GM18868 (cell line): ENCODE results near the gene PFKM.

Experiments used
- ATAC-seq: cut with Tn5 transposase; IDR thresholded peaks from one replicate; pipeline ENCODE4 v1.9.1; 2021; ENCODE audit warnings: mild to moderate bottlenecking, moderate library complexity; ENCODE audit not compliant: unreplicated experiment

Gene PFKM

DNA sequence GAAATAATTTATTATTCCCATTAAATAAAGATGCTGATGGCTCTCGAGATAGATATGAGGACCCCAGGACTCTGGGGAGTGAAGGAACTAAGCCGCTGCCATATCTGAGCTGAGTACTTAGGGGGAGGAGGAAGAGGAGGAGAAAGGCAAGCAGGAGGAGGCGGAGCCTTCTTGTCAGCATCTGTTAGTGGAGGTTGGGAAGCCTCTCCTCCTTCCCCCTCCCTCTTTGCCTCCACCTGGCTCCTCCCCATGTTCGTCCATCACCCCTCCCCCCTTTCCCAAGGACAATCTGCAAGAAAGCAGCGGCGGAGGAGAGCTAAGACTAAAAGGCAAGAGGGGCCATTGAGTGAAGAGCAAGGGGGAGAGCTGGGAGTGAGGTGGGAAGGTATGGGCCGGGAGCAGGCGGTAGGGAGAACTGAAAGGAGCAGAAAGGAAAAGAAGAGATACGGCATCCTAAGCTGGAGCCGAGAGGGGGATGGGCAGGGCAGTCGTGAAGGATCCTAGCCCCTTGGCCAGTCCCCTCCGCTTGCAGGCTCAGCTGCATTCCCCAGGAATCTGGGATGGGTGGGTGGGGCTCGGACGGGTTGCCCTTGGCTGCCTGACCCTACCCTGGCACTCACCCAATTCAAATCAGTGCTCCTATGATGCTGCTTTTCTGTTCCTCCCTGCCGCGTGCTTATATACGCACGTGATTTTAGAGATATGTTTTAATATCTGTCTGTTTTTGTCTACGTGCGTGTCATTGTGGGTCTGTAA lies at the start of gene PFKM:
PFKM (plus strand) TSS at position 287 of the 756 bp plus-strand sequence. CDS start 3,411 bp downstream, outside the sequence.
- ATAC-seq = peak; percentile 100

DNA sequence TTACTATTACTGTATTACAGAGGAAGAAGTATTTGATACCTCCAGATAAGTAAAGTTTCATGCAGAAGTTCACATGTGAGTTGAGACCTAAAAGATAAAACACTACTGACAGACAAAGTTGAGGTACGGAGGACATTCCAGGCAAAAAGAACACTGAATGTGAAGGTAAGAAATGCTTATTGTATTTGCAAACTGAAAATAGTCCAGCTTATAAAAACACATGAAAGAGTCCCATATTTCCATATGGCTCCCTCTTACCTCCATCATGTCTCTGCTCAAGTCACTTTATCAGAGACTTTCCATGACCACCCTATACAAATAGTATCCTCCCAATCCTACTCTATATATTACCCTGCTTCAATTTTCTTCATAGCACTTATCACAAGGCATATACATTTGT lies 49.1 kb upstream of the PFKM start:
- ATAC-seq = no peak

DNA sequence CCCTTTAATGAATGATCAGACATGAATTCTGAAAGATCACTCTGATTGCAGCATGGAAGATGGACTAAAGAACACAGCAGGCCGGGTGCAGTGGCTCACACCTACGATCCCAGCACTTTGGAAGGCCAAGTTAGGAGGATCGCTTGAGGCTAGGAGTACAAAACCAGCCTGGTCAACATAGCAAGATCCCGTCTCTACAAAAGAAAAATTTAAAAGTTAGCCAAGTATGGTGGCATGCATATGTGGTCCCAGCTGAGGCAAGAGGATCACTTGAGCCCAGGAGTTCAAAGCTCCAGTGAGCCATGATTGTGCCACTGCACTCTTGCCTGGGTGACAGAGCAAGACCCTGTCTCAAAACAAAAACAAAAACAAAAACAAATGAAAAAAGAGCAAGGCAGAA lies 48.4 kb upstream of the PFKM start:
- no peak for ATAC-seq

DNA sequence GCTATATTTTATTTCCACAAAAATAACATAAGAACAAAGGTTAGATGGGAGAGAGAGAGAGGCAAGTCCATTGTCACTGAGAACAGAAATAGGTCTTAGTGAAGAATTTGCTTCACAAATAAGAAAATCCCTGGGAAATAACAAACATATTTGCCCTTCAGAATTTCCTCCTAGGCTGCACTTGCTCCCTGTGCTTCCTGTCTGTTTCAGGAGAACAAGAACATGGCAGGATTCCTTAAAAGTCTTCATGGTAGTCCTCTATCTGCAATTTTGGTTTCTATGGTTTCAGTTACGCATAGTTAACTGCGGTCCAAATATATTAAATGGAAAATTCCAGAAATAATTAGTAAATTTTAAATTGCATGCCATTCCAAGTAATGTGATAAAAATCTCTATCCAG lies 47.4 kb upstream of the PFKM start:
- ATAC-seq = no peak

- ATAC-seq = no peak
Measured at GRCh38 chr12:48072266-48072665, 46.9 kb upstream of the PFKM start.

GRCh38 chr12:48074266-48074665 lies 44.9 kb upstream of the PFKM start:
- ATAC-seq = no peak

DNA sequence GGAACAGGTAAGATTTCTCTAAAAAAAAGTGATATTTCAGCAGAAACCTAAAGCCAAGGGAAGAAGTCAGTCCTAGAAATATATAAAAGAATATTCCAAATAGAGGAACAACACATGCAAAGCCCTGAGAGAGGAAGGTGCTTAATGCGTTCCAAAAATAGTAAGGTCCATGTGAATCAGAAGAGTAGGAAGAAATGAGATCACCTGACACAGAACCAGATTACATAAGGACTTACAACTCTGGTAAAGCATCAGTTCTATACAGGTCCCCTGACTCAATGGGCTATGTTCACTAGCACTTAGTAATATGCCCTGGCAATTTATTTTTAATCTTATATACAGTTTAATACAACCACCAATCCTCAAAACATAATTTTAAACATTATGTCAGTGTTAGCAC lies 43.3 kb upstream of the PFKM start:
- no peak for ATAC-seq

GRCh38 chr12:48077111-48077510 lies 42.1 kb upstream of the PFKM start:
- ATAC-seq = no peak

GRCh38 chr12:48078901-48079300 lies 40.3 kb upstream of the PFKM start:
- no peak for ATAC-seq

- no peak for ATAC-seq
Measured at GRCh38 chr12:48080285-48080684, 38.9 kb upstream of the PFKM start.

GRCh38 chr12:48080821-48081220 lies 38.3 kb upstream of the PFKM start:
- no peak for ATAC-seq

GRCh38 chr12:48084066-48084465 lies 35.1 kb upstream of the PFKM start:
- ATAC-seq = no peak

- peak; percentile 51 for ATAC-seq
Measured at GRCh38 chr12:48084841-48085460, 34.2 kb upstream of the PFKM start.

- no peak for ATAC-seq
Measured at GRCh38 chr12:48086327-48086726, 32.8 kb upstream of the PFKM start.

DNA sequence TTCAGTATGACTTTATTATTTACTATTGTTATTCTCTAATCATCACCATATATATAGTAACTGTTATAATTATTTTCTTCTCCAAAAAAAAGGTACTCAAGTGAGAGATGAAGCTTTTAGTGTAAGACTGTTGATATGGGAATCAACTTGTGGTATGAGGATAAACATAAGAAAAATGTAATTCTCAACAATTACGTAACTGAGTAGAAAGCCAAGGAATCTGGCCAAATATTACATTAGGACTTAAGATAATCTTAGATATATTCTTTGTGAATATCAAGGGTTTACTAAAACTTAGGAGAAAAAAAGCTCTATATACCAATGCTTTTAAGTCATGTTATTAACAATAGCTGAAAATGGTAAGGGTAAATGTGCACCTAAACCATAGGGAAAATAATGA lies 26.6 kb upstream of the PFKM start:
- ATAC-seq = no peak

- ATAC-seq = no peak
Measured at GRCh38 chr12:48104531-48104930, 14.6 kb upstream of the PFKM start.

GRCh38 chr12:48105321-48105866 lies 13.8 kb upstream of the PFKM start:
- peak; percentile 39 for ATAC-seq

- peak; percentile 64 for ATAC-seq
Measured at GRCh38 chr12:48105867-48106680, 13.1 kb upstream of the PFKM start, which contains the start of gene SENP1. TSS of gene SENP1 (minus strand) at chr12:48106079. CDS start at chr12:48101472, 4,607 bp downstream.

DNA sequence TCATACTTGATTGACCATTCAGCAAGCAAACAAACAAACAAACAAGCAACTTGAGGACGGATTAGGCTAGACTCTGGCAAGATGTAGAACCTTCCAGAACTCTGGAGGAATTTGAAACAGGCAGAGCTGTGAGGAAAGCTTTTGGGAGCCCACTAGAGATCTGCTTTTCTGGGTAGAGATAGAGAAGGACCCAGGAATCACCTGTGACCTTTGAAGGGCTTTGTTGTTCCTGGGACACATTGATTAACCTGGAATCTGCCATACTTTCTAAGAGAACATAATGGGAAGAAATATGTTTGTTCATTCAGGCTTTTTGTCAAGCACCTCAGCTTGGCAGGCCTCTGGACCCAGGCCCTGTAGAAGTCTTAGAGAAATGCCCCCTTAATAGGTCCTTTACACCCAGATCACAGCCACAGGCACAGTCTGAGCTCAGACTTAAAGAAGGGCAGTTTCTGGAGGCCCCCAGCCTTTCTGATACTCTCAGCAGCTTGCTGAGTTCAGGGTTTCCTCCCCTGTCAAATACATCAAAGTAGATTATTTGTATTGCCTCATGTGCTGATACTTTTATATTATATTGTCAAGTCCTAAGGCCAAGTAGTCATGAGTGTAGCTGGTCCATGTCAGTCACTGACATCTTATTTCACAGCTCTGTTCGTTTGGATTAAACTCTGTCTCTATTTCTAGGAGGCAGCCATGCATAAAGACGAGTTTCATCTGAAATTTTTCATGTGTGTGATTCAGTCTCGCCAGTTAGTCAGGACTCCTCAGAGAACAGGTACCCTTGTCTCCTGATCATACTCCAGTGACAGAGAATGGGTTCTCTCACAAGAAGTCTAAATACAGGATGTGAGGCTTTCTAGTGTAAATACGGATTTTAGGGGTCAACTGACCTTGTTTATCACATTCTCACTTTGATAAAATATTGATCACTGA lies 12.2 kb upstream of the PFKM start:
- no peak for ATAC-seq

- no peak for ATAC-seq
Measured at GRCh38 chr12:48109424-48109823, 9.7 kb upstream of the PFKM start.
